HepG2 (cell line): Measurements from ENCODE around the gene CFAP97. TPM values are rescaled to one million over a fixed set of nuclear protein-coding genes. Genes with fewer than 3 reads are reported as not detected.
A peak's percentile ranks its signal among the peaks of the same experiment; 100 is the strongest.

Experiments used
- CBX2 ChIP-seq, 2 experiments: fragments of 200-600 bp in 1 of 2; sonication (generic); formaldehyde crosslinking in 1 of 2; IDR thresholded peaks; 2 replicates each; pipeline versions ENCODE4 v1.7.0 to v1.8.1; 2018 to 2022; ENCODE audit warnings: low read depth in 2 of 2, low read length in 1 of 2, mild to moderate bottlenecking in 1 of 2, missing genetic modification reagents in 1 of 2
- ISL2 ChIP-seq: sonication (generic); formaldehyde crosslinking; IDR thresholded peaks from 2 replicates; pipeline ENCODE4 v1.5.0; 2020; ENCODE audit warnings: missing genetic modification reagents
- MED8 ChIP-seq: sonication (generic); formaldehyde crosslinking; IDR thresholded peaks from 2 replicates; pipeline ENCODE4 v1.8.1; 2023; ENCODE audit warnings: mild to moderate bottlenecking, missing genetic modification reagents; ENCODE audit not compliant: insufficient replicate concordance
- MYC ChIP-seq: sonication (generic); formaldehyde crosslinking; IDR thresholded peaks from 2 replicates; pipeline ENCODE4 v1.9.0; 2021; ENCODE audit warnings: missing genetic modification reagents, borderline replicate concordance
- NR2C2 ChIP-seq: sonication (generic); formaldehyde crosslinking; IDR thresholded peaks from 2 replicates; pipeline ENCODE4 v1.4.0; 2020; ENCODE audit warnings: missing genetic modification reagents, mild to moderate bottlenecking, moderate library complexity, borderline replicate concordance
- REXO4 ChIP-seq: sonication (generic); formaldehyde crosslinking; IDR thresholded peaks from 2 replicates; pipeline ENCODE4 v1.8.0; 2022; ENCODE audit warnings: missing genetic modification reagents, mild to moderate bottlenecking, borderline replicate concordance
- RFX1 ChIP-seq: fragments of 450-650 bp; IDR thresholded peaks from 2 replicates; pipeline ENCODE4 v1.6.1; 2017
- SIN3A ChIP-seq: IDR thresholded peaks from 2 replicates; pipeline ENCODE4 v1.6.1; 2011; ENCODE audit warnings: low read depth, mild to moderate bottlenecking, control low read depth, low read length, borderline replicate concordance
- SMAD3 ChIP-seq: sonication (generic); formaldehyde crosslinking; IDR thresholded peaks from 2 replicates; pipeline ENCODE4 v1.4.0; 2020; ENCODE audit warnings: missing genetic modification reagents
- STAG1 ChIP-seq: sonication (generic); formaldehyde crosslinking; IDR thresholded peaks from 2 replicates; pipeline ENCODE4 v1.4.0; 2020; ENCODE audit warnings: missing genetic modification reagents
- TCF12 ChIP-seq, 2 experiments: fragments of 450-650 bp in 1 of 2; sonication (generic) in 1 of 2; formaldehyde crosslinking in 1 of 2; IDR thresholded peaks; 2 replicates each; pipeline versions ENCODE4 v1.6.1 to v1.8.0; 2017 to 2022; ENCODE audit warnings: antibody characterized with exemption in 1 of 2, mild to moderate bottlenecking in 1 of 2, missing genetic modification reagents in 1 of 2, moderate library complexity in 1 of 2
- TIGD3 ChIP-seq: sonication (generic); formaldehyde crosslinking; IDR thresholded peaks from 2 replicates; pipeline ENCODE4 v1.5.1; 2020; ENCODE audit warnings: mild to moderate bottlenecking, missing genetic modification reagents, borderline replicate concordance
- XBP1 ChIP-seq: sonication (generic); formaldehyde crosslinking; IDR thresholded peaks from 2 replicates; pipeline ENCODE4 v1.5.0; 2020; ENCODE audit warnings: missing genetic modification reagents
- XRCC5 ChIP-seq: fragments of 200-400 bp; formaldehyde crosslinking; optimal IDR thresholded peaks from 2 replicates; pipeline ENCODE3; 2017; ENCODE audit warnings: mild to moderate bottlenecking, low read length
- ZFX ChIP-seq: sonication (generic); formaldehyde crosslinking; IDR thresholded peaks from 2 replicates; pipeline ENCODE4 v1.4.0; 2020; ENCODE audit warnings: mild to moderate bottlenecking, low read depth, missing genetic modification reagents, moderate library complexity
- ZNF205 ChIP-seq: IDR thresholded peaks from 2 replicates; pipeline ENCODE4 v1.6.1; 2018; ENCODE audit warnings: missing biosample characterization, missing genetic modification reagents
- ZNF660 ChIP-seq: sonication (generic); formaldehyde crosslinking; IDR thresholded peaks from 2 replicates; pipeline ENCODE4 v1.5.1; 2020; ENCODE audit warnings: mild to moderate bottlenecking, low read depth, missing genetic modification reagents, borderline replicate concordance
- polyA plus RNA-seq, 8 experiments: library from polyadenylated mRNA; depleted of rRNA in 3 of 8; stranded (reverse) in 7 of 8; unstranded in 1 of 8; fragments of >200 nt; fragmentation: Illumina TruSeq in 4 of 8; extraction: Trizol in 4 of 8; gene quantifications; 2 replicates each; pipeline versions ENCODE4 v1.2.1 to v1.2.3, GENCODE V29; 2011 to 2016; ENCODE audit warnings: low read depth in 4 of 8, missing spikeins in 1 of 8, mixed read lengths in 1 of 8; ENCODE audit not compliant: insufficient read depth in 1 of 8
- total RNA-seq, 5 experiments: library from RNA; depleted of rRNA; stranded (reverse); fragments of >200 nt; fragmentation: Illumina TruSeq; extraction: Trizol; gene quantifications; 2 replicates each; pipeline ENCODE4 v1.2.3, GENCODE V29; 2016; ENCODE audit warnings: low read depth in 1 of 5
- TF ChIP-seq, protein P1 (sequence below): sonication (generic); formaldehyde crosslinking; conservative IDR thresholded peaks from 2 replicates; pipeline ENCODE4 v1.8.0; 2022; ENCODE audit warnings: mild to moderate bottlenecking, moderate library complexity, missing genetic modification reagents
- TF ChIP-seq, protein P2 (sequence below), 2 experiments: IDR thresholded peaks; 2 replicates each; pipeline ENCODE4 v1.6.1; 2011 to 2012; ENCODE audit warnings: low read length in 2 of 2, borderline replicate concordance in 1 of 2, low read depth in 1 of 2, mild to moderate bottlenecking in 1 of 2, moderate library complexity in 1 of 2

CFAP97 gene
- total and polyA plus RNA-seq, 2 of the 13 experiments (the other 11 are each of a cell fraction or from before 2014, with no cell fraction given) = 32.1 to 44.4 TPM

DNA sequence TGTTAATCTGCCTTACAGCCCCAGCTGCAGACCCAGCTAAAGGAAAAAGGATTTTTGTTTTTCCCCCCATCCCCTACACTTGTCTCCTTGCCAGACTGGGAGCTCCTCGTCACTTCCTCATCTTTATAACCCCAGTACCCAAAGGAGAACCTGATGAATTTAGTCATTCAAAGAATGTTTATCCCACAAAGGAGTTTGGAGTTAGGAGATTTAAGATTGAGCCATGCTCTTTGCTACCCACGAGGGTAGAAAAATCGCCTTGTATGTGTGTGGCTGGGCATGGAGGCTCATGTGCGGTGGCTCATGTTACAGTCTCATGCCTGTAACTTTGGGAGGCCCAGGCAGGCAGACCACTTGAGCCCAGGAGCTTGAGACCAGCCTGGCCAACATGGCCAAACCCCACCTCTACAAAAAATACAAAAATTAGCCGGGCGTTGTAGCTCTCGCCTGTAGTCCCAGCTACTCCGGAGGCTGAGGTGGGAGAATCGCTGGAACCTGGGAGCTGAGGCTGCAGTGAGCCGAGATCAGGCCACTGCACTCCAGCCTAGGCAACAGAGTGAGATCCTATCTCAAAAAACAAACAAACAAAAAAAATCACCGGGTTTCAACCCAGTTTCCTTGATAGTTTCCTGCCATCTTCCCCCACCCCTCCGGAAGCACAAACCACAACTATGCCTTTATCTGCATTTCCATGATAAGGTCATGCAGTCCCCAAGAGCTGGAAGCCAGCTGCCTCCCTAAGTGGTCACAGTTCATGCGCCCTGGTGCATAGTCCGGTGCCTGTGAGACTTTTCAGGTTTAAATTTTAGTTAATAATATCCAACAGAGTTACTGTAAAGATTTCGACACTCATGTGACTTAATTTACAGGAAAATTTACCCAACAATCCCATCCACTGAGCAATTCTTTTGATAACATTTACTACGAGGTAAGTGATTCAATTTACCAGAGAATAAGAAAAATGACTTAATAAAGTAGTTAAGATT, 1.5 kb downstream of the CFAP97 start (continued):
- TF ChIP-seq, protein P1, sequence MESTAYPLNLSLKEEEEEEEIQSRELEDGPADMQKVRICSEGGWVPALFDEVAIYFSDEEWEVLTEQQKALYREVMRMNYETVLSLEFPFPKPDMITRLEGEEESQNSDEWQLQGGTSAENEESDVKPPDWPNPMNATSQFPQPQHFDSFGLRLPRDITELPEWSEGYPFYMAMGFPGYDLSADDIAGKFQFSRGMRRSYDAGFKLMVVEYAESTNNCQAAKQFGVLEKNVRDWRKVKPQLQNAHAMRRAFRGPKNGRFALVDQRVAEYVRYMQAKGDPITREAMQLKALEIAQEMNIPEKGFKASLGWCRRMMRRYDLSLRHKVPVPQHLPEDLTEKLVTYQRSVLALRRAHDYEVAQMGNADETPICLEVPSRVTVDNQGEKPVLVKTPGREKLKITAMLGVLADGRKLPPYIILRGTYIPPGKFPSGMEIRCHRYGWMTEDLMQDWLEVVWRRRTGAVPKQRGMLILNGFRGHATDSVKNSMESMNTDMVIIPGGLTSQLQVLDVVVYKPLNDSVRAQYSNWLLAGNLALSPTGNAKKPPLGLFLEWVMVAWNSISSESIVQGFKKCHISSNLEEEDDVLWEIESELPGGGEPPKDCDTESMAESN = peak; percentile 59
- TF ChIP-seq SIN3A (0 out of 2 replicates have a peak, but pooled peaks have one; percentile 23), TCF12 (IDR thresholded peaks at IDR 0.05) (no peak), TCF12 (CRISPR knock-in tag; IDR thresholded peaks at IDR 0.05) (0 out of 2 replicates have a peak, but pooled peaks have one; percentile 35), RFX1 (peak; percentile 8; the same call in 1 of the 2 replicates), STAG1 (CRISPR knock-in tag) (no peak), XRCC5 (peak; percentile 42), ZFX (CRISPR knock-in tag) (peak; percentile 58), MYC (peak; percentile 56; the same call in 1 of the 2 replicates), ZNF205 (CRISPR knock-in tag) (peak; percentile 34; the same call in 1 of the 2 replicates), CBX2 (IDR thresholded peaks at IDR 0.05; ENCODE audit: low read depth, low read length) (no peak), CBX2 (CRISPR knock-in tag; IDR thresholded peaks at IDR 0.05; ENCODE audit: low read depth) (no peak), NR2C2 (CRISPR knock-in tag) (peak; percentile 59; the same call in 1 of the 2 replicates), ISL2 (CRISPR knock-in tag) (peak; percentile 66), XBP1 (CRISPR knock-in tag) (no peak), REXO4 (CRISPR knock-in tag) (no peak), MED8 (CRISPR knock-in tag) (peak; percentile 55), TIGD3 (CRISPR knock-in tag) (no peak), SMAD3 (CRISPR knock-in tag) (peak; percentile 42; the same call in 1 of the 2 replicates), ZNF660 (CRISPR knock-in tag) (no peak)
- TF ChIP-seq, protein P2, sequence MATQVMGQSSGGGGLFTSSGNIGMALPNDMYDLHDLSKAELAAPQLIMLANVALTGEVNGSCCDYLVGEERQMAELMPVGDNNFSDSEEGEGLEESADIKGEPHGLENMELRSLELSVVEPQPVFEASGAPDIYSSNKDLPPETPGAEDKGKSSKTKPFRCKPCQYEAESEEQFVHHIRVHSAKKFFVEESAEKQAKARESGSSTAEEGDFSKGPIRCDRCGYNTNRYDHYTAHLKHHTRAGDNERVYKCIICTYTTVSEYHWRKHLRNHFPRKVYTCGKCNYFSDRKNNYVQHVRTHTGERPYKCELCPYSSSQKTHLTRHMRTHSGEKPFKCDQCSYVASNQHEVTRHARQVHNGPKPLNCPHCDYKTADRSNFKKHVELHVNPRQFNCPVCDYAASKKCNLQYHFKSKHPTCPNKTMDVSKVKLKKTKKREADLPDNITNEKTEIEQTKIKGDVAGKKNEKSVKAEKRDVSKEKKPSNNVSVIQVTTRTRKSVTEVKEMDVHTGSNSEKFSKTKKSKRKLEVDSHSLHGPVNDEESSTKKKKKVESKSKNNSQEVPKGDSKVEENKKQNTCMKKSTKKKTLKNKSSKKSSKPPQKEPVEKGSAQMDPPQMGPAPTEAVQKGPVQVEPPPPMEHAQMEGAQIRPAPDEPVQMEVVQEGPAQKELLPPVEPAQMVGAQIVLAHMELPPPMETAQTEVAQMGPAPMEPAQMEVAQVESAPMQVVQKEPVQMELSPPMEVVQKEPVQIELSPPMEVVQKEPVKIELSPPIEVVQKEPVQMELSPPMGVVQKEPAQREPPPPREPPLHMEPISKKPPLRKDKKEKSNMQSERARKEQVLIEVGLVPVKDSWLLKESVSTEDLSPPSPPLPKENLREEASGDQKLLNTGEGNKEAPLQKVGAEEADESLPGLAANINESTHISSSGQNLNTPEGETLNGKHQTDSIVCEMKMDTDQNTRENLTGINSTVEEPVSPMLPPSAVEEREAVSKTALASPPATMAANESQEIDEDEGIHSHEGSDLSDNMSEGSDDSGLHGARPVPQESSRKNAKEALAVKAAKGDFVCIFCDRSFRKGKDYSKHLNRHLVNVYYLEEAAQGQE (IDR thresholded peaks at IDR 0.05; ENCODE audit: borderline replicate concordance in 1 of 2, low read depth in 1 of 2, low read length in 2 of 2) = 0 out of 4 replicates have a peak, but pooled peaks of 1 of the 2 experiments have one; percentile 51
